Right lobe of liver (tissue), 4 donors: ENCODE data around the gene CHST3.

Source experiments
- CTCF ChIP-seq, 4 donors: fragments of 200-600 bp in 3 of 4; fragments of 450-650 bp in 1 of 4; IDR thresholded peaks; one replicate each; pipeline versions ENCODE4 v1.5.1 to v1.8.0; 2016 to 2022; ENCODE audit warnings: antibody characterized with exemption in 4 of 4, mild to moderate bottlenecking in 2 of 4
- POLR2A ChIP-seq: fragments of 450-650 bp; IDR thresholded peaks from one replicate; pipeline ENCODE4 v1.6.1; 2017; ENCODE audit warnings: antibody characterized with exemption, mild to moderate bottlenecking
- donor health status: DM: no; HTN: no; CAD: no.
- donor health status: DM: no; HTN: no; CAD: no.
- donor health status: DM: no; HTN: yes; CAD: no.

GRCh38 chr10:71962901-71963300 lies 1.3 kb upstream of the CHST3 start:
- TF ChIP-seq CTCF (IDR thresholded peaks at IDR 0.05): no peak
- TF ChIP-seq POLR2A: no peak
